HepG2 (cell line): Measurements from ENCODE around the gene RNASE11. TPM values are rescaled to one million over a fixed set of nuclear protein-coding genes. Genes with fewer than 3 reads are reported as not detected.

Source experiments
- BCLAF1 ChIP-seq: fragments of 450-650 bp; IDR thresholded peaks from 2 replicates; pipeline ENCODE4 v1.6.1; 2017; ENCODE audit warnings: mild to moderate bottlenecking
- CENPX ChIP-seq: sonication (generic); formaldehyde crosslinking; IDR thresholded peaks from 2 replicates; pipeline ENCODE4 v1.9.0; 2021; ENCODE audit warnings: mild to moderate bottlenecking, missing genetic modification reagents, moderate library complexity
- ELF4 ChIP-seq: sonication (generic); formaldehyde crosslinking; IDR thresholded peaks from 2 replicates; pipeline ENCODE4 v1.5.0; 2020; ENCODE audit warnings: missing genetic modification reagents, mild to moderate bottlenecking, moderate library complexity, borderline replicate concordance
- GTF2F1 ChIP-seq: fragments of 150-350 bp; IDR thresholded peaks from 2 replicates; pipeline ENCODE4 v1.6.1; 2014; ENCODE audit warnings: low read length
- HDAC6 ChIP-seq: fragments of 200-600 bp; sonication (generic); IDR thresholded peaks from 2 replicates; pipeline ENCODE4 v1.7.0; 2017; ENCODE audit warnings: mild to moderate bottlenecking, antibody characterized with exemption, low read length, low read depth
- KDM5B ChIP-seq: sonication (generic); formaldehyde crosslinking; IDR thresholded peaks from 2 replicates; pipeline ENCODE4 v1.4.0; 2020; ENCODE audit warnings: missing genetic modification reagents, mild to moderate bottlenecking, borderline replicate concordance
- MIXL1 ChIP-seq: IDR thresholded peaks from 2 replicates; pipeline ENCODE4 v1.6.1; 2016
- MTA3 ChIP-seq: sonication (generic); formaldehyde crosslinking; IDR thresholded peaks from 2 replicates; pipeline ENCODE4 v1.4.0; 2020; ENCODE audit warnings: missing genetic modification reagents
- MXD4 ChIP-seq: IDR thresholded peaks from 2 replicates; pipeline ENCODE4 v1.6.1; 2016; ENCODE audit warnings: mild to moderate bottlenecking, missing biosample characterization, missing genetic modification reagents
- NCOA5 ChIP-seq: sonication (generic); formaldehyde crosslinking; IDR thresholded peaks from 2 replicates; pipeline ENCODE4 v1.4.0; 2020; ENCODE audit warnings: missing genetic modification reagents
- NFE2 ChIP-seq: sonication (generic); formaldehyde crosslinking; IDR thresholded peaks from 2 replicates; pipeline ENCODE4 v1.4.0; 2020; ENCODE audit warnings: missing genetic modification reagents
- NFIB ChIP-seq: sonication (generic); formaldehyde crosslinking; IDR thresholded peaks from 2 replicates; pipeline ENCODE4 v1.9.0; 2021; ENCODE audit warnings: missing genetic modification reagents, mild to moderate bottlenecking, borderline replicate concordance
- NFRKB ChIP-seq: fragments of 450-650 bp; IDR thresholded peaks from 2 replicates; pipeline ENCODE4 v1.6.1; 2017
- NR0B2 ChIP-seq: sonication (generic); formaldehyde crosslinking; IDR thresholded peaks from 2 replicates; pipeline ENCODE4 v1.4.0; 2020; ENCODE audit warnings: mild to moderate bottlenecking, missing genetic modification reagents
- PAWR ChIP-seq: sonication (generic); formaldehyde crosslinking; IDR thresholded peaks from 2 replicates; pipeline ENCODE4 v1.4.0; 2020; ENCODE audit warnings: missing genetic modification reagents, mild to moderate bottlenecking, borderline replicate concordance
- PBX3 ChIP-seq: sonication (generic); formaldehyde crosslinking; IDR thresholded peaks from 2 replicates; pipeline ENCODE4 v1.8.1; 2023; ENCODE audit warnings: missing genetic modification reagents, inconsistent platforms, borderline replicate concordance
- POLR2G ChIP-seq: fragments of 200-400 bp; formaldehyde crosslinking; IDR thresholded peaks from 2 replicates; pipeline ENCODE4 v1.6.1; 2018; ENCODE audit warnings: mild to moderate bottlenecking, low read depth, low read length, moderate library complexity
- PRPF4 ChIP-seq: fragments of 200-400 bp; formaldehyde crosslinking; IDR thresholded peaks from 2 replicates; pipeline ENCODE4 v1.6.1; 2016; ENCODE audit warnings: low read length, low read depth; ENCODE audit not compliant: poor library complexity, severe bottlenecking
- RAD21 ChIP-seq: fragments of 450-650 bp; formaldehyde crosslinking; IDR thresholded peaks from 2 replicates; pipeline ENCODE4 v1.5.0; 2020; ENCODE audit warnings: mild to moderate bottlenecking
- RNF2 ChIP-seq: fragments of 450-650 bp; conservative IDR thresholded peaks from 2 replicates; pipeline ENCODE4 v1.6.1; 2016; ENCODE audit warnings: low read depth
- ZFP36 ChIP-seq: fragments of 150-350 bp; IDR thresholded peaks from 2 replicates; pipeline ENCODE4 v1.6.1; 2018; ENCODE audit warnings: borderline replicate concordance, low read length, low read depth; ENCODE audit not compliant: partially characterized antibody
- ZFP37 ChIP-seq: sonication (generic); formaldehyde crosslinking; IDR thresholded peaks from 2 replicates; pipeline ENCODE4 v1.4.0; 2020; ENCODE audit warnings: missing genetic modification reagents, borderline replicate concordance
- ZKSCAN8 ChIP-seq: IDR thresholded peaks from 2 replicates; pipeline ENCODE4 v1.6.1; 2016; ENCODE audit warnings: borderline replicate concordance, missing genetic modification reagents, missing compliant biosample characterization
- ZMYM3 ChIP-seq: sonication (generic); formaldehyde crosslinking; IDR thresholded peaks from 2 replicates; pipeline ENCODE4 v1.5.1; 2020; ENCODE audit warnings: mild to moderate bottlenecking, missing genetic modification reagents
- ZNF17 ChIP-seq: sonication (generic); formaldehyde crosslinking; IDR thresholded peaks from 2 replicates; pipeline ENCODE4 v1.5.0; 2020; ENCODE audit warnings: mild to moderate bottlenecking, missing genetic modification reagents
- ZNF607 ChIP-seq: sonication (generic); formaldehyde crosslinking; IDR thresholded peaks from 2 replicates; pipeline ENCODE4 v1.5.1; 2020; ENCODE audit warnings: missing genetic modification reagents, mild to moderate bottlenecking, borderline replicate concordance
- ZNF773 ChIP-seq: sonication (generic); formaldehyde crosslinking; IDR thresholded peaks from 2 replicates; pipeline ENCODE4 v1.4.0; 2020; ENCODE audit warnings: missing genetic modification reagents, borderline replicate concordance
- polyA plus RNA-seq, 8 experiments: library from polyadenylated mRNA; depleted of rRNA in 3 of 8; stranded (reverse) in 7 of 8; unstranded in 1 of 8; fragments of >200 nt; fragmentation: Illumina TruSeq in 4 of 8; extraction: Trizol in 4 of 8; gene quantifications; 2 replicates each; pipeline versions ENCODE4 v1.2.1 to v1.2.3, GENCODE V29; 2011 to 2016; ENCODE audit warnings: low read depth in 4 of 8, missing spikeins in 1 of 8, mixed read lengths in 1 of 8; ENCODE audit not compliant: insufficient read depth in 1 of 8
- total RNA-seq, 5 experiments: library from RNA; depleted of rRNA; stranded (reverse); fragments of >200 nt; fragmentation: Illumina TruSeq; extraction: Trizol; gene quantifications; 2 replicates each; pipeline ENCODE4 v1.2.3, GENCODE V29; 2016; ENCODE audit warnings: low read depth in 1 of 5

Gene RNASE11
- total and polyA plus RNA-seq, 2 of the 13 experiments (the other 11 are each of a cell fraction or from before 2014, with no cell fraction given): not detected

- TF ChIP-seq PBX3 (CRISPR knock-in tag) (no peak), BCLAF1 (no peak), NFIB (CRISPR knock-in tag) (no peak), ZFP36 (no peak), NCOA5 (CRISPR knock-in tag) (no peak), ZKSCAN8 (peak; percentile 74; the same call in 1 of the 2 replicates), ELF4 (CRISPR knock-in tag) (no peak), NFE2 (CRISPR knock-in tag) (no peak), ZMYM3 (CRISPR knock-in tag) (peak; percentile 38), CENPX (CRISPR knock-in tag) (no peak), KDM5B (peak; percentile 82; the same call in 1 of the 2 replicates), ZNF607 (CRISPR knock-in tag) (peak; percentile 96), ZNF773 (CRISPR knock-in tag) (no peak), PRPF4 (peak; percentile 69), PAWR (no peak; the same call in 1 of the 2 replicates), MTA3 (no peak), RAD21 (CRISPR knock-in tag) (peak; percentile 19; the same call in 1 of the 2 replicates), POLR2G (no peak), NR0B2 (CRISPR knock-in tag) (no peak; the same call in 1 of the 2 replicates), ZFP37 (CRISPR knock-in tag) (peak; percentile 83; the same call in 1 of the 2 replicates), GTF2F1 (peak; percentile 55; the same call in 1 of the 2 replicates), MIXL1 (CRISPR knock-in tag) (peak; percentile 91), RNF2 (peak; percentile 85), NFRKB (no peak), ZNF17 (CRISPR knock-in tag) (0 out of 2 replicates have a peak, but pooled peaks have one; percentile 47), HDAC6 (no peak), MXD4 (peak; percentile 82)
Observed at GRCh38 chr14:20613094-20614037, 25.6 kb upstream of the RNASE11 start (continued).
